Skeletal muscle tissue (tissue), 4 donors: ENCODE data around the gene ROBO3. TPM values are rescaled to one million over a fixed set of nuclear protein-coding genes. Genes with fewer than 3 reads are reported as not detected.

Experiments used
- H3K27ac ChIP-seq: one replicate; pipeline ENCODE4 v1.7.0; 2013; ENCODE audit warnings: mild to moderate bottlenecking, low read depth, low read length, inconsistent platforms
- H3K27me3 ChIP-seq, 3 donors: one replicate each; pipeline ENCODE4 v1.7.0; 2013; ENCODE audit warnings: low read length in 3 of 3; ENCODE audit not compliant: control insufficient read depth in 3 of 3, insufficient read depth in 3 of 3
- H3K36me3 ChIP-seq, 3 donors: one replicate each; pipeline ENCODE4 v1.7.0; 2013; ENCODE audit warnings: low read length in 3 of 3; ENCODE audit not compliant: control insufficient read depth in 3 of 3, insufficient read depth in 3 of 3
- H3K4me1 ChIP-seq, 3 donors: one replicate each; pipeline ENCODE4 v1.7.0; 2013; ENCODE audit warnings: low read length in 3 of 3, mild to moderate bottlenecking in 3 of 3; ENCODE audit not compliant: control insufficient read depth in 3 of 3, insufficient read depth in 3 of 3
- H3K4me3 ChIP-seq, 3 donors: one replicate each; pipeline ENCODE4 v1.7.0; 2013; ENCODE audit warnings: low read length in 3 of 3
- H3K9ac ChIP-seq, 3 donors: one replicate each; pipeline ENCODE4 v1.7.0; 2013; ENCODE audit warnings: low read length in 3 of 3, mild to moderate bottlenecking in 3 of 3, moderate library complexity in 2 of 3, low read depth in 1 of 3
- H3K9me3 ChIP-seq, 3 donors: one replicate each; pipeline ENCODE4 v1.7.0; 2013; ENCODE audit warnings: low read length in 3 of 3; ENCODE audit not compliant: control insufficient read depth in 3 of 3
- total RNA-seq: library from RNA; depleted of rRNA; stranded (reverse); fragments of >200 nt; gene quantifications from one replicate; pipeline ENCODE4 v1.2.3, GENCODE V29; 2014
- donor health status: Osteomylitis.

The ROBO3 gene
- total RNA-seq, 1 donor from 2014 or later: 12.0 TPM

GRCh38 chr11:124864892-124865180 is 396 bp upstream of the ROBO3 start:
- peaks cover 30 to 40% (median 32%) of the 10 kb centered on the region in 3 donors for H3K4me1 ChIP-seq
- peaks cover 87 to 92% (median 89%) of the 10 kb centered on the region in 3 donors for H3K27me3 ChIP-seq
- H3K27ac ChIP-seq: no peak overlapping the region
- H3K9ac ChIP-seq: no peak overlapping the region
- H3K36me3 ChIP-seq: no peaks in the 10 kb centered on the region
- peaks cover 0 to 2% (median 0%) of the 10 kb centered on the region in 3 donors for H3K9me3 ChIP-seq
- H3K4me3 ChIP-seq: peak overlapping the region in 2 of 3 donors; percentile 35 to 40

GRCh38 chr11:124865902-124866851 is 945 bp downstream of the ROBO3 start:
- H3K27ac ChIP-seq: no peak overlapping the region
- H3K36me3 ChIP-seq: no peaks in the 10 kb centered on the region
- peak overlapping the region; percentile 38 to 49 (median 40) for H3K4me3 ChIP-seq
- peaks cover 94 to 98% (median 97%) of the 10 kb centered on the region in 3 donors for H3K27me3 ChIP-seq
- no peak overlapping the region for H3K9ac ChIP-seq
- peaks cover 30 to 40% (median 32%) of the 10 kb centered on the region in 3 donors for H3K4me1 ChIP-seq
- peaks cover 0 to 2% (median 0%) of the 10 kb centered on the region in 3 donors for H3K9me3 ChIP-seq

- H3K27ac ChIP-seq: no peak overlapping the region
- no peaks in the 10 kb centered on the region for H3K36me3 ChIP-seq
- no peak overlapping the region for H3K9ac ChIP-seq
- H3K9me3 ChIP-seq: peaks cover 0 to 2% (median 0%) of the 10 kb centered on the region in 3 donors
- H3K4me3 ChIP-seq: no peak overlapping the region
- peaks cover 85 to 94% (median 89%) of the 10 kb centered on the region in 3 donors for H3K27me3 ChIP-seq
- H3K4me1 ChIP-seq: peaks cover 30 to 40% (median 32%) of the 10 kb centered on the region in 3 donors
These were observed 2.5 kb downstream of the ROBO3 start for GRCh38 chr11:124867700-124868099.

- Histone ChIP-seq H3K27ac (no peak overlapping the region), H3K4me3 (no peak overlapping the region), H3K27me3 (peaks cover 85 to 94% (median 90%) of the 10 kb centered on the region in 3 donors), H3K4me1 (peaks cover 25 to 31% (median 26%) of the 10 kb centered on the region in 3 donors), H3K9me3 (peaks cover 0 to 2% (median 0%) of the 10 kb centered on the region in 3 donors), H3K9ac (no peak overlapping the region), H3K36me3 (no peaks in the 10 kb centered on the region)
These were observed 3.4 kb downstream of the ROBO3 start for GRCh38 chr11:124868331-124869274.

- Histone ChIP-seq H3K4me1 (peaks cover 25 to 30% (median 25%) of the 10 kb centered on the region in 3 donors), H3K9me3 (peaks cover 0 to 2% (median 0%) of the 10 kb centered on the region in 3 donors), H3K27ac (no peak overlapping the region), H3K27me3 (peaks cover 83 to 90% (median 89%) of the 10 kb centered on the region in 3 donors), H3K9ac (no peak overlapping the region), H3K4me3 (no peak overlapping the region), H3K36me3 (no peaks in the 10 kb centered on the region)
These were observed 4.1 kb downstream of the ROBO3 start for GRCh38 chr11:124869331-124869730.

GRCh38 chr11:124869856-124870387 is 4.7 kb downstream of the ROBO3 start:
- no peaks in the 10 kb centered on the region for H3K36me3 ChIP-seq
- H3K9ac ChIP-seq: no peak overlapping the region
- no peak overlapping the region for H3K4me3 ChIP-seq
- H3K27ac ChIP-seq: no peak overlapping the region
- peaks cover 77 to 88% (median 87%) of the 10 kb centered on the region in 3 donors for H3K27me3 ChIP-seq
- H3K9me3 ChIP-seq: peaks cover 0 to 2% (median 0%) of the 10 kb centered on the region in 3 donors
- H3K4me1 ChIP-seq: peaks cover 23 to 27% (median 23%) of the 10 kb centered on the region in 3 donors

- no peak overlapping the region for H3K9ac ChIP-seq
- peaks cover 18 to 23% (median 19%) of the 10 kb centered on the region in 3 donors for H3K4me1 ChIP-seq
- H3K27ac ChIP-seq: no peak overlapping the region
- peaks cover 72 to 85% (median 83%) of the 10 kb centered on the region in 3 donors for H3K27me3 ChIP-seq
- H3K9me3 ChIP-seq: peaks cover 0 to 2% (median 0%) of the 10 kb centered on the region in 3 donors
- no peak overlapping the region for H3K4me3 ChIP-seq
- H3K36me3 ChIP-seq: no peaks in the 10 kb centered on the region
These were observed 5.2 kb downstream of the ROBO3 start for GRCh38 chr11:124870430-124870829.

GRCh38 chr11:124872280-124872679 is 7.0 kb downstream of the ROBO3 start:
- Histone ChIP-seq H3K4me3 (no peak overlapping the region), H3K4me1 (peaks cover 15 to 20% (median 20%) of the 10 kb centered on the region in 3 donors), H3K27ac (no peak overlapping the region), H3K9me3 (no peaks in the 10 kb centered on the region), H3K27me3 (peaks cover 59 to 69% (median 68%) of the 10 kb centered on the region in 3 donors), H3K36me3 (no peaks in the 10 kb centered on the region), H3K9ac (no peak overlapping the region)

GRCh38 chr11:124872741-124873140 is 7.5 kb downstream of the ROBO3 start:
- no peak overlapping the region for H3K9ac ChIP-seq
- H3K36me3 ChIP-seq: no peaks in the 10 kb centered on the region
- H3K4me1 ChIP-seq: peaks cover 15 to 25% (median 22%) of the 10 kb centered on the region in 3 donors
- no peaks in the 10 kb centered on the region for H3K9me3 ChIP-seq
- H3K27me3 ChIP-seq: peaks cover 54 to 69% (median 67%) of the 10 kb centered on the region in 3 donors
- no peak overlapping the region for H3K27ac ChIP-seq
- no peak overlapping the region for H3K4me3 ChIP-seq
